Measurements from ENCODE around the gene NSMF.

GRCh38 chr9:137479892-137480685 lies 21.0 kb upstream of the NSMF start:
- TF ChIP-seq POLR2AphosphoS5 (IDR thresholded peaks at IDR 0.05; ENCODE audit: borderline replicate concordance, low read depth, low read length) = no peak
- no peak for TF ChIP-seq EZH2 (IDR thresholded peaks at IDR 0.05)

Data from SK-N-MC (cell line).